Activated CD8-positive, alpha-beta T cell treated with anti-CD3 and anti-CD28 coated beads for 36 hours (primary cell): ENCODE measurements around the gene PNISR. TPM values are rescaled to one million over a fixed set of nuclear protein-coding genes. Genes with fewer than 3 reads are reported as not detected.

ENCODE experiments used
- ATAC-seq: fragments of 200-7000 bp; cut with Tn5 transposase; one replicate; pipeline ENCODE4 v1.10.0; 2021; ENCODE audit warnings: mild to moderate bottlenecking, moderate library complexity
- CTCF ChIA-PET: fragments of 350-600 bp; sonication (Branson Sonifier 250); formaldehyde crosslinking; loops from one replicate; lab custom pipeline; 2021; ENCODE audit warnings: antibody characterized with exemption; lab: Charles Lee
- POLR2A ChIA-PET: fragments of 350-600 bp; sonication (Branson Sonifier 250); formaldehyde crosslinking; loops from one replicate; lab custom pipeline; 2021; ENCODE audit warnings: antibody characterized with exemption; lab: Charles Lee
- DNase-seq: peaks from one replicate; pipeline ENCODE4 v3.0.0-alpha.2; 2020
- H3K27ac Mint-ChIP-seq: one replicate; pipeline ENCODE4 v1.8.0; 2021; ENCODE audit warnings: mild to moderate bottlenecking, mixed read lengths
- H3K27me3 Mint-ChIP-seq: one replicate; pipeline ENCODE4 v1.8.0; 2021; ENCODE audit warnings: mixed read lengths
- H3K36me3 Mint-ChIP-seq: one replicate; pipeline ENCODE4 v1.8.0; 2021; ENCODE audit warnings: low read depth, mixed read lengths
- H3K4me1 Mint-ChIP-seq: one replicate; pipeline ENCODE4 v1.8.0; 2021; ENCODE audit warnings: low read depth, mixed read lengths
- H3K4me3 Mint-ChIP-seq: one replicate; pipeline ENCODE4 v1.8.0; 2021; ENCODE audit warnings: mild to moderate bottlenecking, moderate library complexity, mixed read lengths
- H3K9me3 Mint-ChIP-seq: one replicate; pipeline ENCODE4 v1.8.0; 2021; ENCODE audit warnings: mixed read lengths
- CTCF ChIP-seq: fragments of 200-600 bp; IDR thresholded peaks from one replicate; pipeline ENCODE4 v1.8.0; 2022; ENCODE audit warnings: antibody characterized with exemption, mild to moderate bottlenecking
- intact Hi-C: fragments of 100-400 bp; cut with micrococcal nuclease; formaldehyde crosslinking; loops from one replicate; pipeline ENCODE4 v1.10.0; 2022
- total RNA-seq, 2 experiments: library from RNA; stranded (reverse); gene quantifications; one replicate each; pipeline ENCODE4 v1.2.3, GENCODE V29; 2021

The PNISR gene
- total RNA-seq, 2 experiments from 2014 or later = 121 to 126 TPM

DNA sequence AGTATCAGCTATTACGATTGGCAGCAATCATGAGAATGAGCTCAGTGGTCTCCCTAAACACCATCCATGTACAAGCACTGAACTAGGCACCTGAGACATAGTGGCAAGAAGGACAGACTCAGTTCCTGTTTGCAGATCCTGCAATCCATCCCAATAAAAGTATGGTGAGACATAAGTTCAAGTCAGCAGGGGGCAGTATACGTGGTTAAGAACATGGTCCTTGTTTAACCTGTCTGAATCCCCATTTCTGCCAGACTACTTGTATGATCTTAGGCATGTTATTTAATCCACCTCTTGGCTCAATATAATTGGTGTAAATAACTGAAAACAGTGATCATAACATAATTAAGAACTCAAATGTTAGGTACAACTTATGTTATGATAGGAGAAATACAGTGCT, 33.2 kb upstream of the PNISR start:
- peaks cover 11% of the 10 kb centered on the region for H3K9me3 Mint-ChIP-seq
- no peak overlapping the region for H3K4me3 Mint-ChIP-seq
- ChIA-PET CTCF (interaction anchor here (1.4 to 1.6 kb wide), 2 partner anchors 10 to 288 kb away, joined by 3 to 5 read pairs; no protein-coding TSS in a partner anchor), POLR2A (no interaction called here)
- no peak overlapping the region for H3K27ac Mint-ChIP-seq
- no peaks in the 10 kb centered on the region for H3K27me3 Mint-ChIP-seq
- DNase-seq (peak; percentile 5), ATAC-seq (no peak)
- H3K4me1 Mint-ChIP-seq = no peaks in the 10 kb centered on the region
- peak; percentile 39 for TF ChIP-seq CTCF
- H3K36me3 Mint-ChIP-seq = peaks cover 49% of the 10 kb centered on the region
- intact Hi-C loops = no loop called here

- TF ChIP-seq CTCF = no peak
- CTCF ChIA-PET = no interaction called here
- Mint-ChIP-seq H3K4me1 (no peaks in the 10 kb centered on the region), H3K9me3 (peaks cover 2% of the 10 kb centered on the region), H3K27ac (peak overlapping the region; percentile 34), H3K36me3 (peaks cover 53% of the 10 kb centered on the region), H3K27me3 (no peaks in the 10 kb centered on the region), H3K4me3 (no peak overlapping the region)
- intact Hi-C loops = no loop called here
- DNase-seq = no peak
- no peak for ATAC-seq
- POLR2A ChIA-PET = interaction anchor here (0.9 kb wide), 1 partner anchor 138 kb away, joined by 3 read pairs; no protein-coding TSS in a partner anchor
Observed at GRCh38 chr6:99446076-99446475, 21.0 kb upstream of the PNISR start.

DNA sequence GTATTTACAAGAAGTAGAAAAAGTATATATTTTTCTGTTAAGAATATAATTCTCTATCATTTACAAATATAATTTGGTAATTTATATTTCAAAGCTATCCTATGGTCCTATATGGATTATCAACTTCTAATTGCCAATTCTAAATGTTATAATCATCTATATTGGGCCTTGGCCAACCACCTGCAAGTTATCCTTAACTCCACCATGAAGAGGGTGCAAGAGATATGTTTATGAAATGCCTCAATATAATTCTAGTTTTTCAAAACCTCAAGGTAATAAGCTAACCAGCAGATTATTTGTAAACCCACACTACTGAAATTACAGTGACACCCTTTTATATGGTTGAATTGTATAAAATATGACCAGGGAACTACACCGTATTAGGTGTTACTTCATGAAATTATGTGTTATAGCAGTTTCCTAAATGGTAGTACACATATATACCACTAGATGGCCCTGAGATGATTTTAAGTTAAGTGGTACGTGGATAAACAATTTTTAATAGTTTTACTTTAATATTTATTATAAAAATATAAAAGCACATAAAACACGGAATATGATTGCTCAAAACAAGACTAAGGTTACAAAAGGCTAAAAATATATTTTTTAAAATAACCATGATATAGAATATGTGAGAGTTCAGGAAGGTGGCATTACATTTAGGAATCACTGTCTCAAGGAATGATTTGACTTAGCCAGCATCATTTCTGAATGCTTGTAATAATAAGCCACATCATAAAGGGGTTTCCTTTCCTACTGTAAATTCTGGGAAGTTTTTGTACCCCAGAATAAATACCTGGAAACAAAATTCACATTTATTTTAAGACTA, 9.8 kb upstream of the PNISR start:
- no peaks in the 10 kb centered on the region for H3K27me3 Mint-ChIP-seq
- intact Hi-C loops = no loop called here
- no peak overlapping the region for H3K4me3 Mint-ChIP-seq
- H3K27ac Mint-ChIP-seq = no peak overlapping the region
- no peaks in the 10 kb centered on the region for H3K9me3 Mint-ChIP-seq
- H3K36me3 Mint-ChIP-seq = peaks cover 16% of the 10 kb centered on the region
- ChIA-PET POLR2A (interaction anchor here (0.8 kb wide), 1 partner anchor 10 kb away, joined by 4 read pairs; the partner anchor contains the start of gene PNISR), CTCF (interaction anchor here (0.9 to 2.3 kb wide), 8 partner anchors 10 to 301 kb away, joined by 3 to 16 read pairs (median 4); partner anchors contain the start of gene PNISR)
- TF ChIP-seq CTCF = peak; percentile 74
- peaks cover 2% of the 10 kb centered on the region for H3K4me1 Mint-ChIP-seq
- DNase-seq (no peak), ATAC-seq (peak; percentile 78)

GRCh38 chr6:99432877-99433276, 7.8 kb upstream of the PNISR start:
- CTCF ChIA-PET = interaction anchor here (0.6 to 2.3 kb wide), 9 partner anchors 8 to 371 kb away, joined by 3 to 16 read pairs (median 3); partner anchors contain the start of gene PNISR
- intact Hi-C loops = no loop called here

More at GRCh38 chr6:99432877-99433276, 7.8 kb upstream of the PNISR start:
- POLR2A ChIA-PET = interaction anchor here (1.3 kb wide), 1 partner anchor 10 kb away, joined by 4 read pairs; no protein-coding TSS in a partner anchor
- no peak for ATAC-seq
- no peak overlapping the region for H3K27ac Mint-ChIP-seq
- no peak for DNase-seq
- no peaks in the 10 kb centered on the region for H3K9me3 Mint-ChIP-seq
- no peak for TF ChIP-seq CTCF
- peaks cover 9% of the 10 kb centered on the region for H3K4me1 Mint-ChIP-seq
- no peaks in the 10 kb centered on the region for H3K27me3 Mint-ChIP-seq
- H3K4me3 Mint-ChIP-seq = no peak overlapping the region
- peaks cover 19% of the 10 kb centered on the region for H3K36me3 Mint-ChIP-seq
